Aorta (tissue), 5 donors: ENCODE data around the gene KRT1. TPM values are rescaled to one million over a fixed set of nuclear protein-coding genes. Genes with fewer than 3 reads are reported as not detected.

Source experiments
- ATAC-seq: fragments of 200-7000 bp; cut with Tn5 transposase; one replicate; pipeline ENCODE4 v1.9.1; 2022; ENCODE audit warnings: moderate library complexity; ENCODE audit not compliant: low FRiP score
- DNase-seq, 2 donors: peaks; one replicate each; pipeline ENCODE4 v3.0.0-alpha.2; 2020
- H3K27ac ChIP-seq, 2 donors: one replicate each; pipeline ENCODE4 v1.5.1; 2013; ENCODE audit warnings: low read length in 2 of 2, mild to moderate bottlenecking in 2 of 2, moderate library complexity in 2 of 2, control low read depth in 1 of 2, inconsistent platforms in 1 of 2, low read depth in 1 of 2
- H3K27me3 ChIP-seq, 2 donors: one replicate each; pipeline ENCODE4 v1.6.1; 2013; ENCODE audit warnings: control low read depth in 1 of 2, low read length in 1 of 2, mild to moderate bottlenecking in 1 of 2, moderate library complexity in 1 of 2; ENCODE audit not compliant: insufficient read depth in 2 of 2, control insufficient read depth in 1 of 2
- H3K36me3 ChIP-seq, 2 donors: one replicate each; pipeline ENCODE4 v1.6.1; 2013; ENCODE audit warnings: control low read depth in 1 of 2, low read length in 1 of 2, mild to moderate bottlenecking in 1 of 2; ENCODE audit not compliant: insufficient read depth in 2 of 2, control insufficient read depth in 1 of 2
- H3K4me1 ChIP-seq, 2 donors: one replicate each; pipeline ENCODE4 v1.6.1; 2013; ENCODE audit warnings: low read length in 2 of 2, control low read depth in 1 of 2, mild to moderate bottlenecking in 1 of 2, moderate library complexity in 1 of 2; ENCODE audit not compliant: insufficient read depth in 2 of 2, control insufficient read depth in 1 of 2
- H3K4me3 ChIP-seq, 2 donors: one replicate each; pipeline ENCODE4 v1.5.1; 2013; ENCODE audit warnings: low read length in 2 of 2, control low read depth in 1 of 2, mild to moderate bottlenecking in 1 of 2
- H3K9me3 ChIP-seq: one replicate; pipeline ENCODE4 v1.6.1; 2013; ENCODE audit warnings: mild to moderate bottlenecking, low read length; ENCODE audit not compliant: control insufficient read depth
- WGBS, 2 donors: extraction: QIAGEN DNeasy Blood & Tissue Kit; methylation state at CpG; one replicate each; pipeline ENCODE4 v1.1.7; 2013; 5-methylcytosine and 5-hydroxymethylcytosine counted together
- intact Hi-C, 2 donors: fragments of 100-400 bp; cut with DNase I; formaldehyde crosslinking; loops; one replicate each; pipeline versions ENCODE4 v1.14.2 to v1.15.0; 2022
- polyA plus RNA-seq, 2 donors: library from polyadenylated mRNA; stranded (reverse); fragments of 200-250 nt; gene quantifications; one replicate each; pipeline ENCODE4 v1.2.3, GENCODE V29; 2013
- total RNA-seq, 2 donors: library from RNA; stranded (reverse); fragmentation: NEBNext Ultra II Directional; extraction: Animal tissue kit (Norgen Biotek cat#: 25700); gene quantifications; one replicate each; pipeline ENCODE4 v1.2.1, GENCODE V29; 2021
- donor health status: healthy with polysubstance abuse.
- donor health status: Bipolar disorder and iron deficiency.
- donor health status: DM: no; HTN: no; CAD: no.
- donor health status: DM: no; HTN: no; CAD: no.
- donor health status: DM: yes; HTN: yes; CAD: no.

Gene KRT1
- total and polyA plus RNA-seq, 4 donors, result 0.51 TPM; not detected in 3

GRCh38 chr12:52628111-52628507 lies 52.1 kb downstream of the KRT1 start:
- Histone ChIP-seq H3K27ac (no peak overlapping the region), H3K9me3 (no peaks in the 10 kb centered on the region), H3K36me3 (no peaks in the 10 kb centered on the region), H3K27me3 (no peaks in the 10 kb centered on the region), H3K4me1 (no peaks in the 10 kb centered on the region), H3K4me3 (no peak overlapping the region)
- intact Hi-C loops, result no loop called here
- ATAC-seq (no peak), DNase-seq (no peak)
- 79 to 84% methylated on average over 4 of the region's 4 CpGs for WGBS, 2 donors

- ATAC-seq (no peak), DNase-seq (no peak)
- no peak overlapping the region for H3K27ac ChIP-seq
- no peaks in the 10 kb centered on the region for H3K9me3 ChIP-seq
- intact Hi-C loops, result no loop called here
- H3K36me3 ChIP-seq, result no peaks in the 10 kb centered on the region
- H3K4me3 ChIP-seq, result no peak overlapping the region
- H3K4me1 ChIP-seq, result no peaks in the 10 kb centered on the region
- H3K27me3 ChIP-seq, result no peaks in the 10 kb centered on the region
- 52 to 56% methylated on average over 2 of the region's 2 CpGs for WGBS, 2 donors
Observed at GRCh38 chr12:52627395-52628110, 52.7 kb downstream of the KRT1 start.

Other genes with a start within 250 kb of the KRT1 start
- gene KRT75, start 246.0 kb downstream of the KRT1 start, total RNA-seq, result not detected
- gene KRT75, start 246.0 kb downstream of the KRT1 start, polyA plus RNA-seq, result not detected
- not detected for gene KRT6B, start 228.3 kb downstream of the KRT1 start, total RNA-seq
- under 1 TPM in 1 of 2 donors, not detected in 1; 0.18 TPM for gene KRT6B, start 228.3 kb downstream of the KRT1 start, polyA plus RNA-seq
- not detected for gene KRT6C, start 206.6 kb downstream of the KRT1 start, total RNA-seq
- under 1 TPM; 0.08 to 0.25 TPM for gene KRT6C, start 206.6 kb downstream of the KRT1 start, polyA plus RNA-seq
- not detected for gene KRT6A, start 187.2 kb downstream of the KRT1 start, total RNA-seq
- 1 to 10 TPM in 1 of 2 donors, under 1 TPM in 1; 0.38 to 1.8 TPM for gene KRT6A, start 187.2 kb downstream of the KRT1 start, polyA plus RNA-seq
- under 1 TPM in 1 of 2 donors, not detected in 1; 0.87 TPM for gene KRT5, start 160.0 kb downstream of the KRT1 start, total RNA-seq
- gene KRT5, start 160.0 kb downstream of the KRT1 start, polyA plus RNA-seq, result 1 to 10 TPM; 1.4 to 2.4 TPM
- not detected for gene KRT71, start 127.3 kb downstream of the KRT1 start, total RNA-seq
- not detected for gene KRT71, start 127.3 kb downstream of the KRT1 start, polyA plus RNA-seq
- not detected for gene KRT74, start 106.6 kb downstream of the KRT1 start, total RNA-seq
- gene KRT74, start 106.6 kb downstream of the KRT1 start, polyA plus RNA-seq, result not detected
- not detected for gene KRT72, start 78.9 kb downstream of the KRT1 start, total RNA-seq
- 1 to 10 TPM in 1 of 2 donors, not detected in 1; 1.6 TPM for gene KRT72, start 78.9 kb downstream of the KRT1 start, polyA plus RNA-seq
- not detected for gene KRT73, start 61.8 kb downstream of the KRT1 start, total RNA-seq
- gene KRT73, start 61.8 kb downstream of the KRT1 start, polyA plus RNA-seq, result not detected
- gene KRT2, start 28.2 kb downstream of the KRT1 start, total RNA-seq, result not detected
- under 1 TPM; 0.05 to 0.50 TPM for gene KRT2, start 28.2 kb downstream of the KRT1 start, polyA plus RNA-seq
- gene KRT77, start 23.1 kb upstream of the KRT1 start, total RNA-seq, result not detected
- gene KRT77, start 23.1 kb upstream of the KRT1 start, polyA plus RNA-seq, result not detected
- not detected for gene KRT76, start 96.9 kb upstream of the KRT1 start, total RNA-seq
- not detected for gene KRT76, start 96.9 kb upstream of the KRT1 start, polyA plus RNA-seq
- gene KRT3, start 115.7 kb upstream of the KRT1 start, total RNA-seq, result not detected
- gene KRT3, start 115.7 kb upstream of the KRT1 start, polyA plus RNA-seq, result not detected
- gene KRT4, start 133.7 kb upstream of the KRT1 start, total RNA-seq, result not detected
- gene KRT4, start 133.7 kb upstream of the KRT1 start, polyA plus RNA-seq, result 1 to 10 TPM; 3.9 to 4.6 TPM
- not detected for gene KRT79, start 153.9 kb upstream of the KRT1 start, total RNA-seq
- not detected for gene KRT79, start 153.9 kb upstream of the KRT1 start, polyA plus RNA-seq
- not detected for gene KRT78, start 168.6 kb upstream of the KRT1 start, total RNA-seq
- gene KRT78, start 168.6 kb upstream of the KRT1 start, polyA plus RNA-seq, result 1 to 10 TPM in 1 of 2 donors, under 1 TPM in 1; 0.10 to 2.0 TPM
- 100 to 1,000 TPM in 1 of 2 donors, 10 to 100 TPM in 1; 34.5 to 102 TPM for gene KRT8, start 224.7 kb upstream of the KRT1 start, total RNA-seq
- 100 to 1,000 TPM in 1 of 2 donors, 10 to 100 TPM in 1; 39.4 to 323 TPM for gene KRT8, start 224.7 kb upstream of the KRT1 start, polyA plus RNA-seq